A673 (cell line): ENCODE measurements around the gene SLC35E3.

Experiments
- EZH2 ChIP-seq: fragments of 200-600 bp; sonication (generic); IDR thresholded peaks from 2 replicates; pipeline ENCODE4 v1.6.1; 2017; ENCODE audit warnings: borderline replicate concordance, low read depth, mild to moderate bottlenecking, mixed read lengths, antibody characterized with exemption, low read length; ENCODE audit not compliant: poor library complexity, severe bottlenecking
- TF ChIP-seq, protein P1 (sequence below): fragments of 300-800, 200-600 bp; sonication (generic); conservative IDR thresholded peaks from 2 replicates; pipeline ENCODE4 v1.5.1; 2017; ENCODE audit warnings: low read depth, mild to moderate bottlenecking, antibody characterized with exemption, low read length, moderate library complexity, mixed read lengths

DNA sequence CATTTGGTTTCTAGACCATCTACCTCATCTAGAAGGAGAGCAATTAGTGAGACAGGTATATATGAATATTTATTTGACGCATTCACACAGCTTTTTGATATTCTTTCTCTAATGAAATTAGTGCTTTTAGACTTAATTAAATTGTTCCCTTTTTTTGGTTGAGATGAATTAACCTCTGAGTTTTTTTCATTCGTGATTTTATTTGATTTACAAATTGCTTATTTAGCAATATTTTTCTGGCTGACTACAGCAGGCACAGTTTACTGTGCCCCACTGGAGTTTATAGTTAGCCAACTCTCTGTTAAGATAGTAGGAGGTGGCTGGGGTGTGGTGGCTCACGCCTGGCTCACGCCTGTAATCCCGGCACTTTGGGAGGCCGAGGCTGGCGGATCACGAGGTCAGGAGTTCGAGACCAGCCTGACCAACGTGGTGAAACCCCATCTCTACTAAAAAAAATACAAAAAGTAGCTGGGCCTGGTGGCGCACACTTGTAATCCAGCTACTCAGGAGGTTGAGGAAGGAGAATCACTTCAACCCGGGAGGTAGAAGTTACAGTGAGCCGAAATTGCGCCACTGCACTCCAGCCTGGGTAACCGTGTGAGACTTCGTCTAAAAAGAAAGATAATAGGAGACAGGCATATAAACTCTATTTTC lies 78.7 kb downstream of the SLC35E3 start:
- TF ChIP-seq, protein P1, sequence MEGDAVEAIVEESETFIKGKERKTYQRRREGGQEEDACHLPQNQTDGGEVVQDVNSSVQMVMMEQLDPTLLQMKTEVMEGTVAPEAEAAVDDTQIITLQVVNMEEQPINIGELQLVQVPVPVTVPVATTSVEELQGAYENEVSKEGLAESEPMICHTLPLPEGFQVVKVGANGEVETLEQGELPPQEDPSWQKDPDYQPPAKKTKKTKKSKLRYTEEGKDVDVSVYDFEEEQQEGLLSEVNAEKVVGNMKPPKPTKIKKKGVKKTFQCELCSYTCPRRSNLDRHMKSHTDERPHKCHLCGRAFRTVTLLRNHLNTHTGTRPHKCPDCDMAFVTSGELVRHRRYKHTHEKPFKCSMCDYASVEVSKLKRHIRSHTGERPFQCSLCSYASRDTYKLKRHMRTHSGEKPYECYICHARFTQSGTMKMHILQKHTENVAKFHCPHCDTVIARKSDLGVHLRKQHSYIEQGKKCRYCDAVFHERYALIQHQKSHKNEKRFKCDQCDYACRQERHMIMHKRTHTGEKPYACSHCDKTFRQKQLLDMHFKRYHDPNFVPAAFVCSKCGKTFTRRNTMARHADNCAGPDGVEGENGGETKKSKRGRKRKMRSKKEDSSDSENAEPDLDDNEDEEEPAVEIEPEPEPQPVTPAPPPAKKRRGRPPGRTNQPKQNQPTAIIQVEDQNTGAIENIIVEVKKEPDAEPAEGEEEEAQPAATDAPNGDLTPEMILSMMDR, result no peak
- no peak for TF ChIP-seq EZH2
